ENCODE measurements around the gene RTCA. TPM values are rescaled to one million over a fixed set of nuclear protein-coding genes. Genes with fewer than 3 reads are reported as not detected.

The RTCA gene
- total RNA-seq, 1 experiment from 2014 or later = 60.4 TPM

- no peak overlapping the region for H3K4me3 Mint-ChIP-seq (ENCODE audit: unreplicated experiment)
- peaks cover 24% of the 10 kb centered on the region for H3K36me3 Mint-ChIP-seq (ENCODE audit: insufficient read depth, unreplicated experiment)
- POLR2A ChIA-PET = no interaction called here
- no peaks in the 10 kb centered on the region for H3K4me1 Mint-ChIP-seq (ENCODE audit: insufficient read depth, unreplicated experiment)
- H3K27ac Mint-ChIP-seq (ENCODE audit: low read depth, unreplicated experiment) = no peak overlapping the region
- DNase-seq (ENCODE audit: unreplicated experiment) = no peak
- BruUV-seq (replicated peaks) = no TSS peak
- no peaks in the 10 kb centered on the region for H3K27me3 Mint-ChIP-seq (ENCODE audit: insufficient read depth, unreplicated experiment)
- no peaks in the 10 kb centered on the region for H3K9me3 Mint-ChIP-seq (ENCODE audit: unreplicated experiment)
- intact Hi-C loops (cut with micrococcal nuclease) = no loop called here
- no peak for TF ChIP-seq CTCF (IDR thresholded peaks at IDR 0.05; ENCODE audit: unreplicated experiment)
- CTCF ChIA-PET = no interaction called here
These were observed 25.4 kb upstream of the RTCA start for GRCh38 chr1:100240631-100241030.

- ChIA-PET CTCF (interaction anchor here (0.6 kb wide), 1 partner anchor 93 kb away, joined by 3 read pairs; no protein-coding TSS in a partner anchor), POLR2A (interaction anchor here (0.6 kb wide), 1 partner anchor 59 kb away, joined by 3 read pairs; no protein-coding TSS in a partner anchor)
- H3K9me3 Mint-ChIP-seq (ENCODE audit: unreplicated experiment) = no peaks in the 10 kb centered on the region
- BruUV-seq (replicated peaks) = no TSS peak
- H3K36me3 Mint-ChIP-seq (ENCODE audit: insufficient read depth, unreplicated experiment) = peaks cover 9% of the 10 kb centered on the region
- H3K27me3 Mint-ChIP-seq (ENCODE audit: insufficient read depth, unreplicated experiment) = no peaks in the 10 kb centered on the region
- no peak overlapping the region for H3K4me3 Mint-ChIP-seq (ENCODE audit: unreplicated experiment)
- no peak for TF ChIP-seq CTCF (IDR thresholded peaks at IDR 0.05; ENCODE audit: unreplicated experiment)
- H3K4me1 Mint-ChIP-seq (ENCODE audit: insufficient read depth, unreplicated experiment) = peaks cover 9% of the 10 kb centered on the region
- H3K27ac Mint-ChIP-seq (ENCODE audit: low read depth, unreplicated experiment) = no peak overlapping the region
- intact Hi-C loops (cut with micrococcal nuclease) = no loop called here
- DNase-seq (ENCODE audit: unreplicated experiment) = no peak
These were observed 19.3 kb upstream of the RTCA start for GRCh38 chr1:100246738-100247137.

- CTCF ChIA-PET = interaction anchor here (0.7 to 2.0 kb wide), 3 partner anchors 17 to 554 kb away, joined by 3 to 5 read pairs (median 3); partner anchors contain the start of gene RTCA
- Mint-ChIP-seq H3K27me3 (ENCODE audit: insufficient read depth, unreplicated experiment) (no peaks in the 10 kb centered on the region), H3K4me3 (ENCODE audit: unreplicated experiment) (no peak overlapping the region), H3K27ac (ENCODE audit: low read depth, unreplicated experiment) (no peak overlapping the region), H3K9me3 (ENCODE audit: unreplicated experiment) (no peaks in the 10 kb centered on the region), H3K4me1 (ENCODE audit: insufficient read depth, unreplicated experiment) (peaks cover 9% of the 10 kb centered on the region), H3K36me3 (ENCODE audit: insufficient read depth, unreplicated experiment) (peaks cover 9% of the 10 kb centered on the region)
- TF ChIP-seq CTCF (IDR thresholded peaks at IDR 0.05; ENCODE audit: unreplicated experiment) = no peak
- DNase-seq (ENCODE audit: unreplicated experiment) = no peak
- POLR2A ChIA-PET = interaction anchor here (0.5 to 4.9 kb wide), 20 partner anchors 9 to 987 kb away, joined by 3 to 114 read pairs (median 5); partner anchors contain the start of genes CDC14A, EXTL2, RTCA and SASS6
- intact Hi-C loops (cut with micrococcal nuclease) = no loop called here
- BruUV-seq (replicated peaks) = TSS peak; percentile 68
These were observed 16.9 kb upstream of the RTCA start for GRCh38 chr1:100249155-100249536.

- peak; percentile 96 for DNase-seq (ENCODE audit: unreplicated experiment)
- Mint-ChIP-seq H3K27ac (ENCODE audit: low read depth, unreplicated experiment) (no peak within 1 kb of the TSS), H3K9me3 (ENCODE audit: unreplicated experiment) (no peaks in the 10 kb centered on the region), H3K27me3 (ENCODE audit: insufficient read depth, unreplicated experiment) (no peaks in the 10 kb centered on the region), H3K4me1 (ENCODE audit: insufficient read depth, unreplicated experiment) (peaks cover 9% of the 10 kb centered on the region), H3K4me3 (ENCODE audit: unreplicated experiment) (no peak within 1 kb of the TSS), H3K36me3 (ENCODE audit: insufficient read depth, unreplicated experiment) (peaks cover 9% of the 10 kb centered on the region)
- no peak for TF ChIP-seq CTCF (IDR thresholded peaks at IDR 0.05; ENCODE audit: unreplicated experiment)
- ChIA-PET POLR2A (interaction anchor here (0.5 to 4.9 kb wide), 27 partner anchors 10 to 986 kb away, joined by 3 to 114 read pairs (median 4); partner anchors contain the start of genes CDC14A, EXTL2, FRRS1 and RTCA), CTCF (interaction anchor here (0.6 to 2.0 kb wide), 3 partner anchors 16 to 555 kb away, joined by 3 to 5 read pairs (median 3); partner anchors contain the start of gene RTCA)
- intact Hi-C loops (cut with micrococcal nuclease) = no loop called here
- BruUV-seq (replicated peaks) = no TSS peak
These were observed 16.3 kb upstream of the RTCA start, which contains the start of gene DBT for GRCh38 chr1:100249537-100250257. Gene DBT (minus strand): TSS chr1:100249834. CDS start chr1:100249820, 14 bp downstream.

Data from MCF 10A (cell line).